Activated T-helper 2 cell treated with anti-CD3 and anti-CD28 coated beads, Interferon-gamma antibody, Interleukin-2, Interleukin-4, amounts not matched to agents 10 μg/mL and 5 μg/mL and 100 μg/mL, durations not matched to agents 14 hours and 24 hours and 36 hours (primary cell): Measurements from ENCODE around the gene ZNF492. TPM values are rescaled to one million over a fixed set of nuclear protein-coding genes. Genes with fewer than 3 reads are reported as not detected.
"Not testable (repeated sequence)": the region's sequence is repeated elsewhere in the genome, so short reads cannot be mapped to it uniquely, and the experiment has no call there.

Experiments used
- DNase-seq: peaks from one replicate; pipeline ENCODE4 v3.0.0; 2021; ENCODE audit warnings: low spot score
- H3K27ac Mint-ChIP-seq: one replicate; pipeline ENCODE4 v1.8.0; 2021; ENCODE audit warnings: mixed read lengths
- H3K27me3 Mint-ChIP-seq: one replicate; pipeline ENCODE4 v1.8.0; 2021; ENCODE audit warnings: low read depth, mixed read lengths
- H3K36me3 Mint-ChIP-seq: one replicate; pipeline ENCODE4 v1.8.0; 2021; ENCODE audit warnings: low read depth, mixed read lengths
- H3K4me1 Mint-ChIP-seq: one replicate; pipeline ENCODE4 v1.8.0; 2021; ENCODE audit warnings: low read depth, mixed read lengths
- H3K4me3 Mint-ChIP-seq: one replicate; pipeline ENCODE4 v1.8.0; 2021; ENCODE audit warnings: low read depth, mild to moderate bottlenecking, moderate library complexity, mixed read lengths
- H3K9me3 Mint-ChIP-seq: one replicate; pipeline ENCODE4 v1.8.0; 2021; ENCODE audit warnings: mixed read lengths
- intact Hi-C: fragments of 100-400 bp; cut with micrococcal nuclease; formaldehyde crosslinking; loops from one replicate; pipeline ENCODE4 v1.15.1; 2023
- total RNA-seq: library from RNA; stranded (reverse); gene quantifications from 2 replicates; pipeline ENCODE4 v1.2.3, GENCODE V29; 2022

The ZNF492 gene
- total RNA-seq, 1 donor from 2014 or later, result 0.07 TPM

GRCh38 chr19:22622020-22622419 lies 12.1 kb upstream of the ZNF492 start:
- no peak for DNase-seq
- Mint-ChIP-seq H3K27me3 (no peaks in the 10 kb centered on the region), H3K4me1 (no peaks in the 10 kb centered on the region), H3K36me3 (no peaks in the 10 kb centered on the region), H3K4me3 (no peak overlapping the region), H3K27ac (no peak overlapping the region), H3K9me3 (peaks cover 37% of the 10 kb centered on the region)
- intact Hi-C loops, result no loop called here

GRCh38 chr19:22622901-22623840 lies 11.0 kb upstream of the ZNF492 start:
- intact Hi-C loops, result no loop called here
- H3K36me3 Mint-ChIP-seq, result no peaks in the 10 kb centered on the region
- H3K9me3 Mint-ChIP-seq, result peaks cover 41% of the 10 kb centered on the region
- no peaks in the 10 kb centered on the region for H3K27me3 Mint-ChIP-seq
- no peak overlapping the region for H3K27ac Mint-ChIP-seq
- no peak for DNase-seq
- H3K4me3 Mint-ChIP-seq, result no peak overlapping the region
- H3K4me1 Mint-ChIP-seq, result no peaks in the 10 kb centered on the region

GRCh38 chr19:22623841-22624221 lies 10.3 kb upstream of the ZNF492 start:
- intact Hi-C loops, result no loop called here
- Mint-ChIP-seq H3K4me1 (no peaks in the 10 kb centered on the region), H3K4me3 (no peak overlapping the region), H3K9me3 (peaks cover 42% of the 10 kb centered on the region), H3K36me3 (no peaks in the 10 kb centered on the region), H3K27ac (no peak overlapping the region), H3K27me3 (no peaks in the 10 kb centered on the region)
- no peak for DNase-seq

GRCh38 chr19:22625266-22626035 lies 8.7 kb upstream of the ZNF492 start:
- Mint-ChIP-seq H3K4me3 (no peak overlapping the region), H3K9me3 (peaks cover 39% of the 10 kb centered on the region), H3K27me3 (no peaks in the 10 kb centered on the region), H3K4me1 (no peaks in the 10 kb centered on the region), H3K36me3 (no peaks in the 10 kb centered on the region), H3K27ac (no peak overlapping the region)
- intact Hi-C loops, result no loop called here
- no peak for DNase-seq

- Mint-ChIP-seq H3K27me3 (no peaks in the 10 kb centered on the region), H3K9me3 (peaks cover 34% of the 10 kb centered on the region), H3K36me3 (no peaks in the 10 kb centered on the region), H3K27ac (no peak overlapping the region), H3K4me1 (no peaks in the 10 kb centered on the region), H3K4me3 (no peak overlapping the region)
- DNase-seq, result no peak
- intact Hi-C loops, result no loop called here
These were observed 6.6 kb upstream of the ZNF492 start for GRCh38 chr19:22627526-22627925.

- Mint-ChIP-seq H3K4me3 (no peak overlapping the region), H3K4me1 (no peaks in the 10 kb centered on the region), H3K9me3 (peaks cover 34% of the 10 kb centered on the region), H3K27ac (no peak overlapping the region), H3K27me3 (no peaks in the 10 kb centered on the region), H3K36me3 (no peaks in the 10 kb centered on the region)
- no peak for DNase-seq
- intact Hi-C loops, result no loop called here
These were observed 5.7 kb upstream of the ZNF492 start for GRCh38 chr19:22628401-22628800.

GRCh38 chr19:22634450-22634827 lies 315 bp downstream of the ZNF492 start:
- Mint-ChIP-seq H3K4me3 (peak overlapping the region; percentile 60), H3K27ac (no peak overlapping the region), H3K4me1 (no peaks in the 10 kb centered on the region), H3K36me3 (no peaks in the 10 kb centered on the region), H3K27me3 (no peaks in the 10 kb centered on the region), H3K9me3 (peaks cover 18% of the 10 kb centered on the region)
- DNase-seq, result no peak
- intact Hi-C loops, result no loop called here

GRCh38 chr19:22685493-22685892 lies 51.4 kb downstream of the ZNF492 start:
- H3K4me3 Mint-ChIP-seq, H3K36me3 Mint-ChIP-seq, H3K27ac Mint-ChIP-seq, H3K4me1 Mint-ChIP-seq, intact Hi-C loops, H3K27me3 Mint-ChIP-seq, DNase-seq: not testable (repeated sequence)
- peaks cover 46% of the 10 kb centered on the region for H3K9me3 Mint-ChIP-seq

- intact Hi-C loops, H3K4me1 Mint-ChIP-seq, H3K27me3 Mint-ChIP-seq, DNase-seq, H3K27ac Mint-ChIP-seq, H3K4me3 Mint-ChIP-seq, H3K36me3 Mint-ChIP-seq: not testable (repeated sequence)
- H3K9me3 Mint-ChIP-seq, result peaks cover 49% of the 10 kb centered on the region
These were observed 68.5 kb downstream of the ZNF492 start for GRCh38 chr19:22702661-22703060.

GRCh38 chr19:22703096-22703495 lies 69.0 kb downstream of the ZNF492 start:
- H3K36me3 Mint-ChIP-seq, H3K4me3 Mint-ChIP-seq, H3K27me3 Mint-ChIP-seq, H3K27ac Mint-ChIP-seq, DNase-seq, intact Hi-C loops, H3K4me1 Mint-ChIP-seq: not testable (repeated sequence)
- peaks cover 47% of the 10 kb centered on the region for H3K9me3 Mint-ChIP-seq

GRCh38 chr19:22708983-22709382 lies 74.9 kb downstream of the ZNF492 start:
- Mint-ChIP-seq H3K4me1 (no peaks in the 10 kb centered on the region), H3K4me3 (no peak overlapping the region), H3K36me3 (no peaks in the 10 kb centered on the region), H3K9me3 (peaks cover 40% of the 10 kb centered on the region), H3K27ac (no peak overlapping the region), H3K27me3 (no peaks in the 10 kb centered on the region)
- DNase-seq, result no peak
- intact Hi-C loops, result no loop called here
